HG02763 (cell line): ENCODE results near the gene GPR149.

Experiments
- ATAC-seq: cut with Tn5 transposase; IDR thresholded peaks from one replicate; pipeline ENCODE4 v1.9.1; 2021; ENCODE audit warnings: mild to moderate bottlenecking, moderate library complexity; ENCODE audit not compliant: unreplicated experiment

The GPR149 gene

GRCh38 chr3:154349223-154349622 is 80.8 kb downstream of the GPR149 start:
- ATAC-seq: no peak

- ATAC-seq: no peak
Measured at GRCh38 chr3:154345422-154346122, 84.4 kb downstream of the GPR149 start.

- ATAC-seq: no peak
Measured at GRCh38 chr3:154338570-154338969, 91.4 kb downstream of the GPR149 start.

- no peak for ATAC-seq
Measured at GRCh38 chr3:154338008-154338407, 92.0 kb downstream of the GPR149 start.

- ATAC-seq: no peak
Measured at GRCh38 chr3:154334973-154335420, 95.0 kb downstream of the GPR149 start.

- ATAC-seq: no peak
Measured at GRCh38 chr3:154327871-154328270, 102.1 kb downstream of the GPR149 start.

GRCh38 chr3:154324919-154325318 is 105.1 kb downstream of the GPR149 start:
- no peak for ATAC-seq

GRCh38 chr3:154323891-154324738 is 105.9 kb downstream of the GPR149 start, which contains the start of gene DHX36:
Gene DHX36, minus strand, starts transcription at chr3:154324487. Its CDS starts 71 bp downstream, at chr3:154324416.
- ATAC-seq: peak; percentile 97

GRCh38 chr3:154316974-154317767 is 112.8 kb downstream of the GPR149 start:
- no peak for ATAC-seq

- ATAC-seq: no peak
Measured at GRCh38 chr3:154314152-154314551, 115.8 kb downstream of the GPR149 start.

- ATAC-seq: no peak
Measured at GRCh38 chr3:154310840-154311239, 119.2 kb downstream of the GPR149 start.

- no peak for ATAC-seq
Measured at GRCh38 chr3:154307363-154307762, 122.6 kb downstream of the GPR149 start.

- no peak for ATAC-seq
Measured at GRCh38 chr3:154304936-154305335, 125.1 kb downstream of the GPR149 start.

- ATAC-seq: no peak
Measured at GRCh38 chr3:154304116-154304786, 125.7 kb downstream of the GPR149 start.

GRCh38 chr3:154301561-154301960 is 128.4 kb downstream of the GPR149 start:
- no peak for ATAC-seq

GRCh38 chr3:154294016-154294415 is 136.0 kb downstream of the GPR149 start:
- no peak for ATAC-seq

- no peak for ATAC-seq
Measured at GRCh38 chr3:154290187-154290586, 139.8 kb downstream of the GPR149 start.
